Liver (tissue), 9 donors: ENCODE data around the gene SNCG. TPM values are rescaled to one million over a fixed set of nuclear protein-coding genes. Genes with fewer than 3 reads are reported as not detected.

Experiments used
- DNase-seq: peaks from one replicate; pipeline ENCODE4 v3.0.0-alpha.2; 2017; ENCODE audit warnings: low spot score
- H3K27ac ChIP-seq, 2 donors: one replicate each; pipeline ENCODE4 v1.7.0; 2013; ENCODE audit warnings: inconsistent platforms in 2 of 2, low read length in 2 of 2, control low read depth in 1 of 2, low read depth in 1 of 2, mild to moderate bottlenecking in 1 of 2
- H3K27me3 ChIP-seq, 4 donors: one replicate each; pipeline versions ENCODE4 v1.6.1 to v1.7.0; 2013; ENCODE audit warnings: low read length in 3 of 4, inconsistent platforms in 1 of 4, mild to moderate bottlenecking in 1 of 4, moderate library complexity in 1 of 4; ENCODE audit not compliant: control insufficient read depth in 4 of 4, insufficient read depth in 4 of 4
- H3K36me3 ChIP-seq, 4 donors: one replicate each; pipeline versions ENCODE4 v1.6.1 to v1.7.0; 2013; ENCODE audit warnings: low read length in 3 of 4, mild to moderate bottlenecking in 3 of 4, low read depth in 1 of 4, moderate library complexity in 1 of 4; ENCODE audit not compliant: control insufficient read depth in 4 of 4, insufficient read depth in 3 of 4
- H3K4me1 ChIP-seq, 4 donors: one replicate each; pipeline versions ENCODE4 v1.6.1 to v1.7.0; 2013; ENCODE audit warnings: low read length in 3 of 4, mild to moderate bottlenecking in 3 of 4, moderate library complexity in 1 of 4; ENCODE audit not compliant: control insufficient read depth in 4 of 4, insufficient read depth in 4 of 4
- H3K4me3 ChIP-seq, 3 donors: one replicate each; pipeline versions ENCODE4 v1.6.1 to v1.7.0; 2013; ENCODE audit warnings: low read length in 3 of 3, control low read depth in 1 of 3, low read depth in 1 of 3, mild to moderate bottlenecking in 1 of 3
- H3K9ac ChIP-seq, 2 donors: one replicate each; pipeline ENCODE4 v1.7.0; 2013; ENCODE audit warnings: low read length in 2 of 2, mild to moderate bottlenecking in 2 of 2, moderate library complexity in 2 of 2, control low read depth in 1 of 2, low read depth in 1 of 2
- H3K9me3 ChIP-seq, 4 donors: one replicate each; pipeline versions ENCODE4 v1.6.1 to v1.7.0; 2013; ENCODE audit warnings: low read length in 3 of 4; ENCODE audit not compliant: control insufficient read depth in 4 of 4
- CTCF ChIP-seq: fragments of 150-350 bp; IDR thresholded peaks from 2 replicates; pipeline ENCODE4 v1.5.1; 2017; ENCODE audit warnings: improper control_type of control experiment, low read depth, low read length; ENCODE audit not compliant: missing input control
- EGR1 ChIP-seq, 2 donors: IDR thresholded peaks; 2 replicates each; pipeline ENCODE4 v1.6.1; 2016 to 2018; ENCODE audit warnings: antibody characterized with exemption in 2 of 2, low read depth in 2 of 2
- FOXA1 ChIP-seq: IDR thresholded peaks from 2 replicates; pipeline ENCODE4 v1.6.1; 2016; ENCODE audit warnings: antibody characterized with exemption
- FOXA2 ChIP-seq: IDR thresholded peaks from 2 replicates; pipeline ENCODE4 v1.6.1; 2016; ENCODE audit warnings: antibody characterized with exemption
- HNF4A ChIP-seq, 2 donors: conservative IDR thresholded peaks; 2 replicates each; pipeline ENCODE4 v1.6.1; 2016; ENCODE audit warnings: antibody characterized with exemption in 2 of 2, mild to moderate bottlenecking in 2 of 2
- HNF4G ChIP-seq: IDR thresholded peaks from 2 replicates; pipeline ENCODE4 v1.6.1; 2016; ENCODE audit warnings: antibody characterized with exemption
- JUND ChIP-seq, 2 donors: IDR thresholded peaks; 2 replicates each; pipeline ENCODE4 v1.6.1; 2016; ENCODE audit warnings: antibody characterized with exemption in 2 of 2
- MAX ChIP-seq: IDR thresholded peaks from 2 replicates; pipeline ENCODE4 v1.6.1; 2016; ENCODE audit warnings: antibody characterized with exemption
- NR2F2 ChIP-seq: IDR thresholded peaks from 2 replicates; pipeline ENCODE4 v1.6.1; 2016; ENCODE audit warnings: antibody characterized with exemption
- RAD21 ChIP-seq, 2 donors: IDR thresholded peaks; 2 replicates each; pipeline ENCODE4 v1.6.1; 2016; ENCODE audit warnings: antibody characterized with exemption in 2 of 2, mild to moderate bottlenecking in 2 of 2
- RXRA ChIP-seq, 2 donors: IDR thresholded peaks; 2 replicates each; pipeline ENCODE4 v1.6.1; 2017 to 2018; ENCODE audit warnings: antibody characterized with exemption in 2 of 2, mild to moderate bottlenecking in 1 of 2
- SP1 ChIP-seq: IDR thresholded peaks from 2 replicates; pipeline ENCODE4 v1.6.1; 2018; ENCODE audit warnings: antibody characterized with exemption, mild to moderate bottlenecking
- TAF1 ChIP-seq: conservative IDR thresholded peaks from 2 replicates; pipeline ENCODE4 v1.6.1; 2016; ENCODE audit warnings: antibody characterized with exemption, mild to moderate bottlenecking
- YY1 ChIP-seq: IDR thresholded peaks from 2 replicates; pipeline ENCODE4 v1.6.1; 2016; ENCODE audit warnings: antibody characterized with exemption, mild to moderate bottlenecking
- ZBTB33 ChIP-seq: IDR thresholded peaks from 2 replicates; pipeline ENCODE4 v1.6.1; 2016; ENCODE audit warnings: antibody characterized with exemption
- WGBS: extraction: QIAGEN DNeasy Blood & Tissue Kit; methylation state at CpG from one replicate; pipeline ENCODE4 v1.1.7; 2013; 5-methylcytosine and 5-hydroxymethylcytosine counted together
- polyA plus RNA-seq, 2 donors: library from polyadenylated mRNA; stranded (reverse) in 1 of 2; unstranded in 1 of 2; fragments of 200-250 nt in 1 of 2; fragments of >200 nt in 1 of 2; fragmentation: Nextera tagmentation in 1 of 2; extraction: Ambion mirVana in 1 of 2; gene quantifications; one replicate each; pipeline versions ENCODE4 v1.2.1 to v1.2.3, GENCODE V29; 2013 to 2015
- total RNA-seq, 2 donors: library from RNA; depleted of rRNA; stranded (reverse); fragments of >200 nt; gene quantifications; one replicate each; pipeline ENCODE4 v1.2.3, GENCODE V29; 2014
- TF ChIP-seq, protein P1 (sequence below): IDR thresholded peaks from 2 replicates; pipeline ENCODE4 v1.6.1; 2016; ENCODE audit warnings: antibody characterized with exemption, mild to moderate bottlenecking
- TF ChIP-seq, protein P2 (sequence below): IDR thresholded peaks from 2 replicates; pipeline ENCODE4 v1.6.1; 2016; ENCODE audit warnings: antibody characterized with exemption
- donor health status: healthy.
- donor health status: healthy.
- donor health status: healthy.
- donor health status: healthy.
- donor health status: healthy.

SNCG gene
- total and polyA plus RNA-seq, 4 donors, result 0.84 to 2.6 (median 1.7) TPM

- TF ChIP-seq TAF1 (no peak), HNF4A (conservative IDR thresholded peaks at IDR 0.05) (no peak), JUND (IDR thresholded peaks at IDR 0.05) (no peak), RAD21 (IDR thresholded peaks at IDR 0.05) (no peak), ZBTB33 (no peak), MAX (no peak), FOXA2 (no peak), RXRA (IDR thresholded peaks at IDR 0.05) (no peak), YY1 (no peak), SP1 (no peak), NR2F2 (no peak), CTCF (no peak), EGR1 (IDR thresholded peaks at IDR 0.05; ENCODE audit: low read depth in 2 of 2) (no peak), HNF4G (no peak), FOXA1 (no peak)
- TF ChIP-seq, protein P1, sequence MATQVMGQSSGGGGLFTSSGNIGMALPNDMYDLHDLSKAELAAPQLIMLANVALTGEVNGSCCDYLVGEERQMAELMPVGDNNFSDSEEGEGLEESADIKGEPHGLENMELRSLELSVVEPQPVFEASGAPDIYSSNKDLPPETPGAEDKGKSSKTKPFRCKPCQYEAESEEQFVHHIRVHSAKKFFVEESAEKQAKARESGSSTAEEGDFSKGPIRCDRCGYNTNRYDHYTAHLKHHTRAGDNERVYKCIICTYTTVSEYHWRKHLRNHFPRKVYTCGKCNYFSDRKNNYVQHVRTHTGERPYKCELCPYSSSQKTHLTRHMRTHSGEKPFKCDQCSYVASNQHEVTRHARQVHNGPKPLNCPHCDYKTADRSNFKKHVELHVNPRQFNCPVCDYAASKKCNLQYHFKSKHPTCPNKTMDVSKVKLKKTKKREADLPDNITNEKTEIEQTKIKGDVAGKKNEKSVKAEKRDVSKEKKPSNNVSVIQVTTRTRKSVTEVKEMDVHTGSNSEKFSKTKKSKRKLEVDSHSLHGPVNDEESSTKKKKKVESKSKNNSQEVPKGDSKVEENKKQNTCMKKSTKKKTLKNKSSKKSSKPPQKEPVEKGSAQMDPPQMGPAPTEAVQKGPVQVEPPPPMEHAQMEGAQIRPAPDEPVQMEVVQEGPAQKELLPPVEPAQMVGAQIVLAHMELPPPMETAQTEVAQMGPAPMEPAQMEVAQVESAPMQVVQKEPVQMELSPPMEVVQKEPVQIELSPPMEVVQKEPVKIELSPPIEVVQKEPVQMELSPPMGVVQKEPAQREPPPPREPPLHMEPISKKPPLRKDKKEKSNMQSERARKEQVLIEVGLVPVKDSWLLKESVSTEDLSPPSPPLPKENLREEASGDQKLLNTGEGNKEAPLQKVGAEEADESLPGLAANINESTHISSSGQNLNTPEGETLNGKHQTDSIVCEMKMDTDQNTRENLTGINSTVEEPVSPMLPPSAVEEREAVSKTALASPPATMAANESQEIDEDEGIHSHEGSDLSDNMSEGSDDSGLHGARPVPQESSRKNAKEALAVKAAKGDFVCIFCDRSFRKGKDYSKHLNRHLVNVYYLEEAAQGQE, result no peak
- TF ChIP-seq, protein P2, sequence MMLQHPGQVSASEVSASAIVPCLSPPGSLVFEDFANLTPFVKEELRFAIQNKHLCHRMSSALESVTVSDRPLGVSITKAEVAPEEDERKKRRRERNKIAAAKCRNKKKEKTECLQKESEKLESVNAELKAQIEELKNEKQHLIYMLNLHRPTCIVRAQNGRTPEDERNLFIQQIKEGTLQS, result no peak
- peaks cover 2 to 19% (median 10%) of the 10 kb centered on the region in 4 donors for H3K4me1 ChIP-seq
- no peak overlapping the region for H3K9ac ChIP-seq
- no peaks in the 10 kb centered on the region for H3K36me3 ChIP-seq
- WGBS, result 69% methylated on average over 1 of the region's 1 CpG
- H3K27me3 ChIP-seq, result no peaks in the 10 kb centered on the region
- no peak overlapping the region for H3K4me3 ChIP-seq
- no peak overlapping the region for H3K27ac ChIP-seq
- no peak for DNase-seq
- no peaks in the 10 kb centered on the region for H3K9me3 ChIP-seq
Observed at GRCh38 chr10:86950349-86950748, 8.1 kb upstream of the SNCG start.

- H3K4me1 ChIP-seq, result peaks cover 2 to 15% (median 10%) of the 10 kb centered on the region in 4 donors
- no peak overlapping the region for H3K9ac ChIP-seq
- TF ChIP-seq NR2F2 (no peak), EGR1 (IDR thresholded peaks at IDR 0.05; ENCODE audit: low read depth in 2 of 2) (no peak), YY1 (no peak)
- no peaks in the 10 kb centered on the region for H3K9me3 ChIP-seq
- H3K27ac ChIP-seq, result no peak overlapping the region
- no peak overlapping the region for H3K4me3 ChIP-seq
- no peak for DNase-seq
- H3K27me3 ChIP-seq, result no peaks in the 10 kb centered on the region
- H3K36me3 ChIP-seq, result no peaks in the 10 kb centered on the region
Observed at GRCh38 chr10:86951184-86951761, 7.1 kb upstream of the SNCG start.
